ENCODE results near the gene KASH5.

- no peak for TF ChIP-seq CTCF (IDR thresholded peaks at IDR 0.05)
- no peak for TF ChIP-seq MAX (IDR thresholded peaks at IDR 0.05)
- TF ChIP-seq POLR2A (IDR thresholded peaks at IDR 0.05; ENCODE audit: low read length) = no peak
- TF ChIP-seq HOXA7 (CRISPR knock-in tag; IDR thresholded peaks at IDR 0.05) = no peak
- TF ChIP-seq RFX5 (IDR thresholded peaks at IDR 0.05) = no peak
- no peak for TF ChIP-seq RCOR1 (IDR thresholded peaks at IDR 0.05; ENCODE audit: low read depth, low read length)
- no peak for TF ChIP-seq CBX8 (IDR thresholded peaks at IDR 0.05)
- TF ChIP-seq HES2 (IDR thresholded peaks at IDR 0.05) = no peak
- TF ChIP-seq CEBPB (IDR thresholded peaks at IDR 0.05) = no peak
- no peak for TF ChIP-seq TP53 (CRISPR knock-in tag; IDR thresholded peaks at IDR 0.05)
Measured at GRCh38 chr19:49465371-49465770, 77.3 kb downstream of the KASH5 start.

Measured in A549 (cell line).